Activated naive CD8-positive, alpha-beta T cell treated with anti-CD3 and anti-CD28 coated beads, Interleukin-2, amount 50 U/mL, for 16 hours (primary cell): ENCODE measurements around the gene POLR3B.

ENCODE experiments used
- DNase-seq: peaks from one replicate; pipeline ENCODE4 v3.0.0-alpha.2; 2020; ENCODE audit warnings: low read depth, low spot score

POLR3B gene

GRCh38 chr12:106412563-106412962, 55.0 kb downstream of the POLR3B start:
- no peak for DNase-seq

- DNase-seq, result no peak
Measured at GRCh38 chr12:106415134-106415533, 57.6 kb downstream of the POLR3B start.

GRCh38 chr12:106416273-106416672, 58.7 kb downstream of the POLR3B start:
- DNase-seq, result no peak

GRCh38 chr12:106417926-106418910, 60.7 kb downstream of the POLR3B start:
- DNase-seq, result no peak

GRCh38 chr12:106418970-106419369, 61.4 kb downstream of the POLR3B start:
- DNase-seq, result no peak

GRCh38 chr12:106423291-106423690, 65.7 kb downstream of the POLR3B start:
- DNase-seq, result no peak

- no peak for DNase-seq
Measured at GRCh38 chr12:106425061-106425702, 67.6 kb downstream of the POLR3B start.

GRCh38 chr12:106427917-106428316, 70.4 kb downstream of the POLR3B start:
- DNase-seq, result no peak

- DNase-seq, result no peak
Measured at GRCh38 chr12:106428384-106428783, 70.8 kb downstream of the POLR3B start.

- DNase-seq, result no peak
Measured at GRCh38 chr12:106429043-106429552, 71.5 kb downstream of the POLR3B start.

- DNase-seq, result no peak
Measured at GRCh38 chr12:106429636-106430035, 72.1 kb downstream of the POLR3B start.

GRCh38 chr12:106431839-106432411, 74.4 kb downstream of the POLR3B start:
- DNase-seq, result no peak

GRCh38 chr12:106433055-106433454, 75.5 kb downstream of the POLR3B start:
- DNase-seq, result no peak

GRCh38 chr12:106434526-106434925, 77.0 kb downstream of the POLR3B start:
- no peak for DNase-seq

- DNase-seq, result no peak
Measured at GRCh38 chr12:106436164-106436563, 78.6 kb downstream of the POLR3B start.

GRCh38 chr12:106442575-106442974, 85.0 kb downstream of the POLR3B start:
- no peak for DNase-seq

- no peak for DNase-seq
Measured at GRCh38 chr12:106445053-106445452, 87.5 kb downstream of the POLR3B start.

GRCh38 chr12:106445959-106446358, 88.4 kb downstream of the POLR3B start:
- no peak for DNase-seq

- no peak for DNase-seq
Measured at GRCh38 chr12:106446419-106447092, 89.0 kb downstream of the POLR3B start.

- no peak for DNase-seq
Measured at GRCh38 chr12:106452309-106452708, 94.8 kb downstream of the POLR3B start.

- DNase-seq, result no peak
Measured at GRCh38 chr12:106455111-106455510, 97.6 kb downstream of the POLR3B start.

- DNase-seq, result no peak
Measured at GRCh38 chr12:106459124-106459523, 101.6 kb downstream of the POLR3B start.
